GM12892 (cell line): ENCODE measurements around the gene NOP10.

Experiments
- POLR2A ChIP-seq: IDR thresholded peaks from 2 replicates; pipeline ENCODE4 v1.6.1; 2011; ENCODE audit warnings: low read depth, low read length, control low read depth
- POLR2AphosphoS5 ChIP-seq: IDR thresholded peaks from 2 replicates; pipeline ENCODE4 v1.6.1; 2011; ENCODE audit warnings: low read depth, low read length, control low read depth
- TAF1 ChIP-seq: IDR thresholded peaks from 2 replicates; pipeline ENCODE4 v1.6.1; 2011; ENCODE audit warnings: low read depth, mild to moderate bottlenecking, control low read depth, low read length, borderline replicate concordance

GRCh38 chr15:34370643-34371042 is 27.7 kb upstream of the NOP10 start:
- TF ChIP-seq POLR2AphosphoS5 (no peak), POLR2A (no peak), TAF1 (no peak)
